HG02759 (cell line): ENCODE data around the gene FBXW4.
A peak's percentile ranks its signal among the peaks of the same experiment; 100 is the strongest.

ENCODE experiments used
- ATAC-seq: cut with Tn5 transposase; IDR thresholded peaks from one replicate; pipeline ENCODE4 v1.9.1; 2021; ENCODE audit warnings: mild to moderate bottlenecking, moderate library complexity; ENCODE audit not compliant: unreplicated experiment

The FBXW4 gene

GRCh38 chr10:101587725-101588653 lies 107.0 kb downstream of the FBXW4 start, which contains the start of the genes DPCD and POLL:
TSS of gene DPCD (plus strand) at chr10:101588321. CDS start at chr10:101588337, 16 bp downstream.
TSS of gene POLL (minus strand) at chr10:101588257. CDS start at chr10:101587360, 897 bp downstream.
- ATAC-seq, result peak; percentile 97

GRCh38 chr10:101585841-101586240 lies 109.1 kb downstream of the FBXW4 start:
- no peak for ATAC-seq

GRCh38 chr10:101580486-101581399 lies 114.2 kb downstream of the FBXW4 start:
- no peak for ATAC-seq

GRCh38 chr10:101579516-101579870 lies 115.5 kb downstream of the FBXW4 start:
- ATAC-seq, result no peak

- ATAC-seq, result no peak
Measured at GRCh38 chr10:101578803-101579515, 116.0 kb downstream of the FBXW4 start.

- no peak for ATAC-seq
Measured at GRCh38 chr10:101578192-101578591, 116.8 kb downstream of the FBXW4 start.

- ATAC-seq, result no peak
Measured at GRCh38 chr10:101577121-101577871, 117.7 kb downstream of the FBXW4 start.

- no peak for ATAC-seq
Measured at GRCh38 chr10:101576211-101576863, 118.6 kb downstream of the FBXW4 start.

- no peak for ATAC-seq
Measured at GRCh38 chr10:101575580-101576210, 119.3 kb downstream of the FBXW4 start.

GRCh38 chr10:101575091-101575490 lies 119.9 kb downstream of the FBXW4 start:
- no peak for ATAC-seq

GRCh38 chr10:101573885-101574753 lies 120.9 kb downstream of the FBXW4 start:
- no peak for ATAC-seq

- ATAC-seq, result no peak
Measured at GRCh38 chr10:101572785-101573184, 122.2 kb downstream of the FBXW4 start.

- no peak for ATAC-seq
Measured at GRCh38 chr10:101572126-101572525, 122.8 kb downstream of the FBXW4 start.

GRCh38 chr10:101571271-101571925 lies 123.6 kb downstream of the FBXW4 start:
- ATAC-seq, result no peak

GRCh38 chr10:101570428-101571270 lies 124.3 kb downstream of the FBXW4 start:
- no peak for ATAC-seq

GRCh38 chr10:101569622-101570427 lies 125.1 kb downstream of the FBXW4 start:
- peak; percentile 70 for ATAC-seq
